Neuronal stem cell (in vitro differentiated cells): ENCODE results near the gene RAD9A.

Experiments
- DNase-seq: peaks from one replicate; pipeline ENCODE4 v3.0.0-alpha.2; 2013; ENCODE audit warnings: low spot score
- H2AFZ ChIP-seq: one replicate; pipeline ENCODE4 v1.6.1; 2013; ENCODE audit warnings: mild to moderate bottlenecking, low read length, inconsistent platforms
- H2AK5ac ChIP-seq: 2 replicates; pipeline ENCODE4 v1.6.1; 2013; ENCODE audit warnings: low read depth, mild to moderate bottlenecking, inconsistent platforms, low read length, moderate library complexity, mixed read lengths
- H2BK120ac ChIP-seq: 2 replicates; pipeline ENCODE4 v1.6.1; 2013; ENCODE audit warnings: low read depth, mild to moderate bottlenecking, inconsistent platforms, low read length, moderate library complexity, mixed read lengths
- H2BK12ac ChIP-seq: one replicate; pipeline ENCODE4 v1.6.1; 2013; ENCODE audit warnings: low read length, inconsistent platforms
- H2BK15ac ChIP-seq: 2 replicates; pipeline ENCODE4 v1.6.1; 2013; ENCODE audit warnings: mild to moderate bottlenecking, low read length, inconsistent platforms, mixed read lengths
- H2BK5ac ChIP-seq: one replicate; pipeline ENCODE4 v1.6.1; 2013; ENCODE audit warnings: inconsistent platforms, mild to moderate bottlenecking, low read length, moderate library complexity
- H3K14ac ChIP-seq: one replicate; pipeline ENCODE4 v1.6.1; 2013; ENCODE audit warnings: low read length, inconsistent platforms
- H3K18ac ChIP-seq: 2 replicates; pipeline ENCODE4 v1.6.1; 2013; ENCODE audit warnings: low read length, inconsistent platforms
- H3K23ac ChIP-seq: 2 replicates; pipeline ENCODE4 v1.6.1; 2013; ENCODE audit warnings: low read depth, mild to moderate bottlenecking, mixed read lengths, low read length, inconsistent platforms; ENCODE audit not compliant: poor library complexity
- H3K27ac ChIP-seq: replicated peaks from 3 replicates; pipeline ENCODE4 v1.5.1; 2013; ENCODE audit warnings: low read length, inconsistent platforms
- H3K27me3 ChIP-seq, 3 experiments: 2 replicates each; pipeline ENCODE4 v1.6.1; 2013; ENCODE audit warnings: low read length in 3 of 3, mild to moderate bottlenecking in 2 of 3, inconsistent platforms in 1 of 3, low read depth in 1 of 3, mixed read lengths in 1 of 3, moderate library complexity in 1 of 3; ENCODE audit not compliant: control insufficient read depth in 3 of 3, insufficient read depth in 3 of 3
- H3K36me3 ChIP-seq, 2 donors: replicated peaks in 1 of 2; 2 replicates each; pipeline ENCODE4 v1.6.1; 2013; ENCODE audit warnings: low read length in 2 of 2; ENCODE audit not compliant: control insufficient read depth in 2 of 2, insufficient read depth in 2 of 2
- H3K4ac ChIP-seq: 2 replicates; pipeline ENCODE4 v1.6.1; 2013; ENCODE audit warnings: inconsistent platforms, mild to moderate bottlenecking, low read length, moderate library complexity
- H3K4me1 ChIP-seq, 2 donors: 1 replicate in 1 of 2; 2 replicates in 1 of 2; pipeline ENCODE4 v1.6.1; 2013; ENCODE audit warnings: low read length in 2 of 2, low read depth in 1 of 2; ENCODE audit not compliant: control insufficient read depth in 2 of 2, insufficient read depth in 1 of 2
- H3K4me2 ChIP-seq: one replicate; pipeline ENCODE4 v1.6.1; 2013; ENCODE audit warnings: mild to moderate bottlenecking, low read length, inconsistent platforms; ENCODE audit not compliant: insufficient read depth, poor library complexity, severe bottlenecking
- H3K4me3 ChIP-seq, 2 donors: 2 replicates each; pipeline ENCODE4 v1.5.1; 2013; ENCODE audit warnings: low read length in 2 of 2, mild to moderate bottlenecking in 2 of 2, inconsistent platforms in 1 of 2, moderate library complexity in 1 of 2
- H3K79me1 ChIP-seq: one replicate; pipeline ENCODE4 v1.6.1; 2013; ENCODE audit warnings: low read depth, mild to moderate bottlenecking, inconsistent platforms, low read length, moderate library complexity
- H3K9ac ChIP-seq: one replicate; pipeline ENCODE4 v1.6.1; 2013; ENCODE audit warnings: mild to moderate bottlenecking, low read depth, low read length, inconsistent platforms; ENCODE audit not compliant: poor library complexity
- H3K9me3 ChIP-seq, 2 donors: replicated peaks in 1 of 2; 2 replicates each; pipeline versions ENCODE3 to v1.6.1; 2013; ENCODE audit warnings: low read length in 2 of 2, mild to moderate bottlenecking in 2 of 2, inconsistent platforms in 1 of 2, low read depth in 1 of 2, mixed read lengths in 1 of 2, moderate library complexity in 1 of 2; ENCODE audit not compliant: control insufficient read depth in 2 of 2, insufficient read depth in 1 of 2
- H4K8ac ChIP-seq: one replicate; pipeline ENCODE4 v1.6.1; 2013; ENCODE audit warnings: low read depth, mild to moderate bottlenecking, inconsistent platforms, low read length, moderate library complexity
- H4K91ac ChIP-seq: one replicate; pipeline ENCODE4 v1.6.1; 2013; ENCODE audit warnings: low read length, low read depth, mild to moderate bottlenecking, inconsistent platforms; ENCODE audit not compliant: poor library complexity
- WGBS, 2 donors: extraction: QIAGEN DNeasy Blood & Tissue Kit; methylation state at CpG; one replicate each; pipeline ENCODE4 v1.1.7; 2013; ENCODE audit warnings: missing lambda C conversion rate in 2 of 2, mixed read lengths in 1 of 2; ENCODE audit not compliant: insufficient read length in 2 of 2, insufficient replicate concordance in 1 of 2; ENCODE audit errors: extremely low coverage in 2 of 2; 5-methylcytosine and 5-hydroxymethylcytosine counted together

RAD9A gene

DNA sequence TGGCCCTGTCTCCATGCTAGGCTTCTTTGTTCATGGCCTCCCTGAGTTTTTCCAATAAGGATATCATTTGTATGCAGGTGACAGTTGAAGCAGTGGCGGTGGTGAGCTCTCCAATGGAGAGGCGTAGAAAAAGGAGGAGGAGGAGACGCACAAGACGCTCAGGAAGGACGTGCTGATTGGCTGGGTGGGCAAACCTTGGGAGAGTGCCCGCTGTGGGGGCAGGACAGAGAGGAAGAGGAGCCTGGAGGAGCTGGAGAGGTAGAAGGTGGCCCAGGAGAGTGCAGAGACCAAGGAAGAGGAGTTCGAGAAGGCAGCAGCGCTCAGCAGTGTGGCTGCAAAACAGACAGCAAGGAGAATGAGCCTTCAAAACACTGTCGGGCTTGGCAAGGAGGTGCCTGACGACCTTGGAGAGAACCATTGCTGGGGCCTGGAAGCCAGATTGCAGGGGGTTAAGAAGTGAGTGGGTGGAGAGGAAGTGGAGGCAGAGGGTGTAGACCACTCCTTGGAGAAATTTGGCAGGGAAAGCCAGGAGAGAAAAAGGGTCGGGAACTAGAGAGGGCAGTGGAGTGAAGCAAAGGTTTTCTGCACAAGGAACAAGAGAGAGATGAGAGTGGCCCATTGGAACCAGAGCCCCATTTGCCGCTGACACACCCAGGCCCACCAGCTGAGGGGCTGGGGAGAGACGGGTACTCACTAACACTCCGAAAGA lies 25.9 kb upstream of the RAD9A start:
- H4K91ac ChIP-seq: no peak overlapping the region
- peaks cover 6 to 8% of the 10 kb centered on the region in 2 donors for H3K4me1 ChIP-seq
- no peak overlapping the region for H3K4me3 ChIP-seq
- no peak overlapping the region for H2BK15ac ChIP-seq
- no peak overlapping the region for H3K9ac ChIP-seq
- no peak overlapping the region for H2BK120ac ChIP-seq
- no peak overlapping the region for H3K4ac ChIP-seq
- H3K9me3 ChIP-seq: no peaks in the 10 kb centered on the region
- H4K8ac ChIP-seq: no peak overlapping the region
- no peak overlapping the region for H3K14ac ChIP-seq
- H3K27ac ChIP-seq: no peak overlapping the region
- H3K4me2 ChIP-seq: no peak overlapping the region
- H3K27me3 ChIP-seq: peaks cover 0 to 3% (median 0%) of the 10 kb centered on the region in 3 experiments
- WGBS, 2 donors: no CpG with 5 or more reads among the region's 14 CpGs
- H3K23ac ChIP-seq: no peak overlapping the region
- H3K36me3 ChIP-seq: peaks cover 2 to 17% of the 10 kb centered on the region in 2 donors
- H3K18ac ChIP-seq: no peak overlapping the region
- H2AK5ac ChIP-seq: no peak overlapping the region
- no peak for DNase-seq
- no peak overlapping the region for H2BK5ac ChIP-seq
- H2AFZ ChIP-seq: no peak overlapping the region
- peaks cover 2% of the 10 kb centered on the region for H3K79me1 ChIP-seq
- H2BK12ac ChIP-seq: no peak overlapping the region

DNA sequence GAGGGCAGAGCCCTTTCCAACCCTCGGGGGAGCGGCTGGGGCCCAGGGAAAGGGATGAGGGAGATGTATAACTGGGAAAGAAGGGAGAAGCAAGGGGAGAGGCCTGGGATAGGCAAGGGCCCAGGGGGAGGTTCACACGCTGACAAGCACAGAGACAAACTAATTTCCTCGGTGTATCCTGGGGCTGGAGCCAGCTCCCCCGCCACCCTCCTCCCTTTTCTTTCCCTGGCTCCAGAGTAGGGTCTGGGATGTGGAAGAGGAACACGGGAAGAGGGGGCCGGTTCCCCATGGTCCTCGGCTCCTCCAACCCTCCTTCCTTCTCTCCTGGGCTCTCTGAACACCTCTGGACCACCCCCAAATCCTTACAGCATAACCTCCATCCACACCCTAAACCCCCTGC lies 25.2 kb upstream of the RAD9A start:
- H3K4me2 ChIP-seq: no peak overlapping the region
- H3K79me1 ChIP-seq: peaks cover 3% of the 10 kb centered on the region
- H3K14ac ChIP-seq: no peak overlapping the region
- WGBS, 2 donors: no CpG with 5 or more reads among the region's 8 CpGs
- H2BK120ac ChIP-seq: no peak overlapping the region
- no peaks in the 10 kb centered on the region for H3K9me3 ChIP-seq
- no peak overlapping the region for H3K23ac ChIP-seq
- H2BK5ac ChIP-seq: no peak overlapping the region
- no peak overlapping the region for H2BK12ac ChIP-seq
- H4K91ac ChIP-seq: no peak overlapping the region
- H3K27ac ChIP-seq: no peak overlapping the region
- no peak overlapping the region for H2AFZ ChIP-seq
- no peak overlapping the region for H2BK15ac ChIP-seq
- no peak overlapping the region for H3K9ac ChIP-seq
- no peak overlapping the region for H4K8ac ChIP-seq
- H3K4me3 ChIP-seq: no peak overlapping the region
- H3K4ac ChIP-seq: no peak overlapping the region
- peaks cover 12 to 15% of the 10 kb centered on the region in 2 donors for H3K4me1 ChIP-seq
- peaks cover 0 to 3% (median 0%) of the 10 kb centered on the region in 3 experiments for H3K27me3 ChIP-seq
- peaks cover 2 to 17% of the 10 kb centered on the region in 2 donors for H3K36me3 ChIP-seq
- no peak overlapping the region for H3K18ac ChIP-seq
- no peak overlapping the region for H2AK5ac ChIP-seq
- no peak for DNase-seq

DNA sequence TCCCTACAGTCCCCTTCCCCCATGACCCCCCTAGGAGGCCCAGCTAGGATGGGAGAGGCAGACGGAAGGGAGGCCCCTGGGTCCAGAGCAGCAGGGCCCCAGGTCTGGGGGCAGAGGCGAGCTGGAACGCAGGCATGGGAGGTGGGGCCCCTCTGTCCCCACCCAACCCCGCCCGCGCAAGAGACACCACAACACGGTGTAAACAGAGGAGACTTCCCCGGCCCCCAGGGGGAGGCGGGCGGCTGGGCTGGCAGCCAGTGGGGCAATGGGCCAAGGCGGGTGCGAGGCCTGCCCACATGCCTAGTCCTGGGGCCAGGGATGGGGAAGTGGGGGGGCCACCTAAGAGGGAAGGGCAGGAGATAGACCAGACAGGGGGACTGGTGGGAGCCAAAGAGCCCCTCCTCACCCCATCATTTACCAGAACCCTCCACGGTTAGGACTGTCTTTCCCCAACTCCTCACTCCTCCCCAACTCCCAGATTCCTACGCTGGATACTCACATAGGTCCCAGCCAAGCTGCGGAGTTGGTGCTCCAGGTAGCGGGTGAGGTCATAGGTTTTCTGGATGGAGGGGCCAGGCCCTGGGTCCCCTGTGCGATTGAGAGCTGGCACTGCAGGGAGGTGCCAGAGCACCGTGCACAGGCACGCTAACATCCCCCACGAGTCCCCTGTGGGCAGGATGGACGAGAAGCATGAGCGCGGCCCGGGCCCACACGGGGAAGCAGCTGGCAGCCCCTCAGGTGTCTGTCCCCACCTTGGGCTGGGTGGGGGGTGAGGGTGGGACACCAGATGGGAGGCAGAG lies 24.6 kb upstream of the RAD9A start:
- Histone ChIP-seq H3K4me2 (no peak overlapping the region), H2BK120ac (no peak overlapping the region), H3K4ac (no peak overlapping the region), H3K27ac (no peak overlapping the region), H2AFZ (no peak overlapping the region), H4K8ac (no peak overlapping the region), H3K36me3 (peaks cover 2 to 17% of the 10 kb centered on the region in 2 donors), H3K79me1 (peaks cover 8% of the 10 kb centered on the region), H3K23ac (peak overlapping the region; percentile 36), H3K18ac (no peak overlapping the region), H3K9me3 (no peaks in the 10 kb centered on the region), H3K14ac (no peak overlapping the region), H3K9ac (no peak overlapping the region), H4K91ac (no peak overlapping the region), H3K27me3 (peaks cover 0 to 6% (median 0%) of the 10 kb centered on the region in 3 experiments), H2BK12ac (no peak overlapping the region), H3K4me3 (no peak overlapping the region), H2AK5ac (no peak overlapping the region), H2BK15ac (no peak overlapping the region), H2BK5ac (no peak overlapping the region), H3K4me1 (peaks cover 19 to 20% of the 10 kb centered on the region in 2 donors)
- WGBS, 2 donors: no CpG with 5 or more reads among the region's 25 CpGs
- DNase-seq: no peak

DNA sequence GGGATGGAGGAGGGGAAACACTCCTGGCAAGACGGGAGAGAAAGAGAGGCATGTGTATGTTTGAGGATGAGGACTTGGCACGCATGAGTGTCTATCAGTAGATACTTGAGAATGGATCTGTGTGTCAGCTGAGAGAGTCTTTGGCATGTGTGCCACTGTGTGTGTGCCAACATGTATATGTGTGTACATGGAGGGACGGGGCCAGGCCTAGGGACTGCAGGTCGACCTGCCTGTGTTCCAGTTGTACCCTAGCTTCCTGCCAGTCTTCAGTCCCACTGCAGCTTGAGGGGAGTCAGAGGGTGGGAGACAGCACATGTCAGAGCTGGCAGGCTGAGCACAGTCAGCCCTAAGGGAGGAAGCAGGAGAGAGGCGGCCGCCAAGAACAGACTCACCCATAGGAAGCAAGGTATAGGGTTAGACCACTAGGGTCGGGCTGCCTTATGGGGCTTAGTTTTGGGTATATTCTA lies 24.0 kb upstream of the RAD9A start:
- Histone ChIP-seq H3K36me3 (peaks cover 2 to 17% of the 10 kb centered on the region in 2 donors), H2AFZ (no peak overlapping the region), H3K27me3 (peaks cover 0 to 6% (median 0%) of the 10 kb centered on the region in 3 experiments), H4K91ac (no peak overlapping the region), H2BK15ac (no peak overlapping the region), H3K4me1 (peaks cover 20% of the 10 kb centered on the region in 2 donors), H3K4me2 (no peak overlapping the region), H3K4me3 (peak overlapping the region in 1 of 2 donors; percentile 28), H3K4ac (no peak overlapping the region), H3K9ac (no peak overlapping the region), H3K18ac (no peak overlapping the region), H2BK5ac (no peak overlapping the region), H3K79me1 (peaks cover 8% of the 10 kb centered on the region), H3K14ac (no peak overlapping the region), H3K27ac (no peak overlapping the region), H3K23ac (no peak overlapping the region), H2AK5ac (no peak overlapping the region), H3K9me3 (no peaks in the 10 kb centered on the region), H2BK12ac (no peak overlapping the region), H2BK120ac (no peak overlapping the region), H4K8ac (no peak overlapping the region)
- no peak for DNase-seq
- no CpG with 5 or more reads among the region's 7 CpGs for WGBS, 2 donors
